A549 treated with AZD9567 at 1 μM for 4 hours (cell line): ENCODE results near the gene RND1. TPM values are rescaled to one million over a fixed set of nuclear protein-coding genes. Genes with fewer than 3 reads are reported as not detected.

Experiments
- total RNA-seq: library from RNA; stranded (reverse); fragments of 200-300 nt; extraction: Qiagen RNA extraction; gene quantifications from 5 replicates; pipeline ENCODE4 v1.2.3, GENCODE V29; 2022; ENCODE audit not compliant: insufficient read depth

RND1 gene
- 5.2 to 9.6 TPM (median 5.9 TPM) in 5 replicates for total RNA-seq

DNA sequence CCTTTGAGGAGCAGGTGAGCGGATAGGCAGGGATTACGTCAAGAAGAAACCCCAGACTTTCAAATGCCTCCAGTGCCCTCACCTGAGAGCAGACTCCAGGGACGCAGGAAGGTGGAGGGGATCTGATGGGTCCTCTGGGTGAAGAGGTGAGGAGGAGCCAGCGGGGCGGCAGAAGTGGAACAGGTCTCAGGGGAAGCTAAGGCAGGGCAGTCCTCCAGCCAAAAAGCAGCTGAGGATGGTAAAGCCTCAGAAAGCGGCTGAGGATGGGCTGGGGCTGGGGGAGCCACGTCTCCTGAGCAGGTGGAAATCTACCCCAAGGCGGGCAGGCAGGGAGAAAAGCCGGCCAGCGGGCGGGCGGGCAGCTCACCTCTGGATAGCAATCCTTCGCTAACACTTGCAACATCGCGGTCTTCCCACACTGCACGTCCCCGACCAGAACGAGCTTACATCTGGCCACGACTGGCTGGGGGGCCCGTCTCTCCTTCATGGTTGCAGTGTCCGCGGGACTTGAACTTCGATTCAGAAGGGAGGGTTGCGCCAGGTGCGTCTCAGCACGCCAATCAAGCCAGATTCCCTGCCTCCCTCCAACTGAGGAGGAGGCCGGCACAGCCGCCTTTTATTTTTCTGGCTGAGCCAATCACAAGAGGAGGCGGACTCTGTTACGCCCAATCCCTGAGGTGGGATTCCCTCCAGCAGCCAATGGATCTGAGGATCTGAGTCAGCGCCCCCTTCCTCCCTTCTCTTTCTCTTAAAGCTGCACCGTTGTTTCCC is at the start of gene RND1:
RND1 (minus strand) TSS at position 590 of the 771 bp plus-strand sequence; CDS start at position 487, 103 bp downstream.

DNA sequence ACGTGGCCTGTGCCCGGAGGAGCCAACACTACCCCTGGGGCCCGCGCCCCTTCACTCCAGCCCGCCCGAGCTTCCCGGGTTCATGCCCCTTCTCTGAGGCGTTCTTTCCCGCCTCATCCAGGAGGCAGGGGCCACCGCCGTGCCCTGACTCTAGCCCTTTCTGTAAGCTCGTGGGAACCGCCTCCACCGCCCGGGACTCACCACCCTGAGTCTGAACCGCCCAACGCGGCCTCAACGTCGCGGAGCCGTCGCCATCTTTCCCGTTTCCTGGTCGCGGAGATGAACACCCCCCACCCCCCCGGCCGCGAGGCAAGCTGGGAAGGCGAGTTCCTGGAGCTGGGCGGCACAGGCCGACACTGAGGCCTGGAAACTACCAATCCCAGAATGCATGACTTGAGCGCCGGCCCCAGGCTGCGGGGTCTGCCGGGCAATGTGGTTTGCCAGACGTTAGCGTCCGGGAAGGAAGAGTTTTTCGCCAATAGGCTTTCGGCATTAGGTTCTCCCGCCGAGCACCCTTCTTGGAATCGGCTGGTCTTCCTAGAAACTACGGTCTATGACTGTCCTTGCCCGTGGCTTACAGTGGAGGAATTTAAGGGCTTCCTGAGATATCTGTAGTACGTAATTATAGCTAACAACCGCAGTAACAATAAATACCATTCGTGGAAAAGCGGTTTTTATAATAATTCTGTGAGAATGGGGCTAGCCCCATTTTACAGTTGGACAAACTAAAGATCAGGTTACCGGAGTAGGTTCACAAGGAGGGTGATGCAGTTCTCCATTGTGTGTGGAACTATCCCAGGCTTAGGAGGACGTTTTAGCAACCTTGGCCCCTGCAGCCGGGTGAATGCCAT is 13.6 kb downstream of the RND1 start, which contains the start of gene DDX23:
DDX23 (minus strand) TSS at position 281 of the 851 bp plus-strand sequence. CDS start 6,381 bp downstream, outside the sequence.

DNA sequence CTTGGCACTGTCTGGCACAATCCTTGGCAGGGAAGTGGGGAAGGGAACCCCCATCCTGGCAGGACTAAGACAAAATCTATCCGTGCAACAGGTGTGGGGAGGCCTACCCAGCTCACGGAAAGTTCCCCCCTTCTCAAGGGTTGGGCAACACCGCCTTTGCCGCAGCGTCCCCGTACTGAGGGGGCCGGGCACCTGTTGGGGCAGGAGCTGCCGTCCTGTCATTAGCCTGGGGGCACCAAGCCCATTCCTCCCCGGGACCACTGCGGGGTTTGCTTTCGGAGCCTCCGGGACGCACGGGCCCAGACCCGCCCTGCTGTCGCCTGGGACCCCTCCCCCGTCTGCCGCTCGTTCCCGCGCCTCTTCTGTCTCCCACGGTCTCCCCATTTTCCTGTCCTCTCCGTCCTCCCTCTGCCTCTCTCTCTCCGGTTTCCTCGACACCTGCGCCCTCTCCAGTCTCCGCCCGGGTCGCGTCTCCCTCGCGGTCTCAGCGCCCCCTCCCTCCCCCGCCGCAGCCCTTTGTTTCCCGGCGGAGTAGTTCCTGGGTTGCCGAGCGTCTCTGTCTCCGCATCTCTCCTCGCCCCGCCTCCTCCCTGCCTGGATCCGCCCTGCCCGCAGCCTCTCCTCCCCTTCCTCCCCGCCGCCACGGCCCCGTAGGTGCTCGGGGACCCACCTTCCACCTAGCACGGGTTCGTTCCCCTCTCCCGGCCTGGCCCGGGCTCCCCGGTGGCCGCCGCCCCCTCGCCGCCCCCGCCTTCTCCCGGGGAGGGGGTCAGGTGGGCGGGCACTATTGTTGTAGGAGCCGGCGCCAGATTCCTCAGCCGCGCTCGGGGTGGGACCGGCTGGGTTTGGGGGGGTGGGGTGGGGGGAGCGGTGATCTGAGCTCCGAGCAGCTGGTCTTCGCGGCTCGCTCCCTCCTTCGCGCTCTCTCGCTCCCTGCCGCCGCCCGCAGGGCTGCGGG is 47.5 kb downstream of the RND1 start, which contains the start of gene CACNB3:
CACNB3 (plus strand) TSS at position 624 of the 958 bp plus-strand sequence. CDS start 434 bp downstream, outside the sequence.

Other genes starting within 250 kb of the RND1 start
- gene KANSL2, start 183.6 kb downstream of the RND1 start, total RNA-seq: 39.7 to 59.9 TPM (median 43.5 TPM) in 5 replicates
- 13.4 to 19.8 TPM (median 14.8 TPM) in 5 replicates for gene CCNT1, start 149.2 kb downstream of the RND1 start, total RNA-seq
- 9.3 to 14.2 TPM (median 13.1 TPM) in 5 replicates for gene ADCY6, start 76.8 kb downstream of the RND1 start, total RNA-seq
- 26.4 to 42.8 TPM (median 34.8 TPM) in 5 replicates for gene CACNB3, start 47.4 kb downstream of the RND1 start, total RNA-seq
- 64.6 to 82.2 TPM (median 77.2 TPM) in 5 replicates for gene DDX23, start 13.7 kb downstream of the RND1 start, total RNA-seq
- gene FKBP11, start 59.6 kb upstream of the RND1 start, total RNA-seq: 17.8 to 59.9 TPM (median 58.1 TPM) in 5 replicates
- 139 to 159 TPM (median 150 TPM) in 5 replicates for gene ARF3, start 91.6 kb upstream of the RND1 start, total RNA-seq
- 1.7 to 3.0 TPM (median 1.9 TPM) in 5 replicates for gene WNT10B, start 105.9 kb upstream of the RND1 start, total RNA-seq
- gene WNT1, start 112.5 kb upstream of the RND1 start, total RNA-seq: 0.07 to 0.10 TPM in 2 of 5 replicates, not detected in the others
- 0.70 to 0.85 TPM (median 0.78 TPM) in 5 replicates for gene DDN, start 133.5 kb upstream of the RND1 start, total RNA-seq
- 42.4 to 54.4 TPM (median 43.6 TPM) in 5 replicates for gene PRKAG1, start 152.9 kb upstream of the RND1 start, total RNA-seq
- 31.9 to 37.6 TPM (median 34.3 TPM) in 5 replicates for gene KMT2D, start 194.9 kb upstream of the RND1 start, total RNA-seq
- gene RHEBL1, start 204.1 kb upstream of the RND1 start, total RNA-seq: 2.1 to 7.2 TPM (median 5.3 TPM) in 5 replicates
- gene DHH, start 228.9 kb upstream of the RND1 start, total RNA-seq: 0.06 TPM in 1 of 5 replicates, not detected in the others
- gene LMBR1L, start 245.0 kb upstream of the RND1 start, total RNA-seq: 11.5 to 19.4 TPM (median 17.1 TPM) in 5 replicates